ENCODE data around the gene GUCY1A2.
"Not testable (repeated sequence)": the region's sequence is repeated elsewhere in the genome, so short reads cannot be mapped to it uniquely, and the experiment has no call there.

Gene GUCY1A2

GRCh38 chr11:106828576-106828975 lies 189.7 kb downstream of the GUCY1A2 start:
- Histone ChIP-seq H3K4me3 (ENCODE audit: low read depth in 1 of 2, low read length in 1 of 2) (no peak overlapping the region), H3K27ac (no peak overlapping the region), H3K9me3 (no peaks in the 10 kb centered on the region), H3K36me3 (no peaks in the 10 kb centered on the region), H3K27me3 (no peaks in the 10 kb centered on the region), H3K4me1 (ENCODE audit: control insufficient read depth in 1 of 2, insufficient read depth in 1 of 2, low read depth in 1 of 2, low read length in 1 of 2) (no peaks in the 10 kb centered on the region)
- TF ChIP-seq CTCF (IDR thresholded peaks at IDR 0.05): no peak

- no peaks in the 10 kb centered on the region for H3K36me3 ChIP-seq
- H3K27me3 ChIP-seq: no peaks in the 10 kb centered on the region
- no peak for TF ChIP-seq CTCF (IDR thresholded peaks at IDR 0.05)
- no peak overlapping the region for H3K4me3 ChIP-seq (ENCODE audit: low read depth in 1 of 2, low read length in 1 of 2)
- H3K9me3 ChIP-seq: no peaks in the 10 kb centered on the region
- H3K27ac ChIP-seq: no peak overlapping the region
- H3K4me1 ChIP-seq (ENCODE audit: control insufficient read depth in 1 of 2, insufficient read depth in 1 of 2, low read depth in 1 of 2, low read length in 1 of 2): no peaks in the 10 kb centered on the region
These were observed 190.6 kb downstream of the GUCY1A2 start for GRCh38 chr11:106827687-106828086.

- not testable (repeated sequence) for H3K4me3 ChIP-seq (ENCODE audit: low read depth in 1 of 2, low read length in 1 of 2); H3K9me3 ChIP-seq; H3K27ac ChIP-seq; H3K36me3 ChIP-seq; H3K27me3 ChIP-seq; H3K4me1 ChIP-seq (ENCODE audit: control insufficient read depth in 1 of 2, insufficient read depth in 1 of 2, low read depth in 1 of 2, low read length in 1 of 2)
These were observed 191.7 kb downstream of the GUCY1A2 start for GRCh38 chr11:106826558-106826957.

DNA sequence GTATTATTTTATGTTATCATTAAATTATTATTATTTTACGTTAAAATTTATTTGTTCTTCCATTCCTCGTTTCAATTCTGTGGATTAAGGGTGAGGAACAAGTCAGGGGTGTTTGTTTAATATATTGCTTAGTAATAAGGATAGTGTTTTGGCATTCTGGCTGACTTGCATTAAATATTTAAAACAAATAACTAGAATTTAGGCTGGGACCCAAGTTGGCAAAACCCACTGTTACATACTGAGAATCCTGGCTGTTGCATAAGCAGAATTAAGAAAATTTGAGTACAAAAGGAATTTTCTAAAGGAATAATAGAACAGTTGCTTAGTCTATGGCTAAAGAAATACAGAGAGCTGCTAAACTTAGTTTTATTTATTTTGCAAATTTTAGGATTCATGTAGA lies 196.4 kb downstream of the GUCY1A2 start:
- Histone ChIP-seq H3K27ac (no peak overlapping the region), H3K4me3 (ENCODE audit: low read depth in 1 of 2, low read length in 1 of 2) (no peak overlapping the region), H3K36me3 (no peaks in the 10 kb centered on the region), H3K27me3 (no peaks in the 10 kb centered on the region), H3K4me1 (ENCODE audit: control insufficient read depth in 1 of 2, insufficient read depth in 1 of 2, low read depth in 1 of 2, low read length in 1 of 2) (no peaks in the 10 kb centered on the region), H3K9me3 (no peaks in the 10 kb centered on the region)
- no peak for TF ChIP-seq CTCF (IDR thresholded peaks at IDR 0.05)

GRCh38 chr11:106821291-106821690 lies 197.0 kb downstream of the GUCY1A2 start:
- Histone ChIP-seq H3K36me3 (no peaks in the 10 kb centered on the region), H3K27me3 (no peaks in the 10 kb centered on the region), H3K4me3 (ENCODE audit: low read depth in 1 of 2, low read length in 1 of 2) (no peak overlapping the region), H3K9me3 (no peaks in the 10 kb centered on the region), H3K27ac (no peak overlapping the region), H3K4me1 (ENCODE audit: control insufficient read depth in 1 of 2, insufficient read depth in 1 of 2, low read depth in 1 of 2, low read length in 1 of 2) (no peaks in the 10 kb centered on the region)
- no peak for TF ChIP-seq CTCF (IDR thresholded peaks at IDR 0.05)

- H3K36me3 ChIP-seq: no peaks in the 10 kb centered on the region
- no peaks in the 10 kb centered on the region for H3K4me1 ChIP-seq (ENCODE audit: control insufficient read depth in 1 of 2, insufficient read depth in 1 of 2, low read depth in 1 of 2, low read length in 1 of 2)
- H3K27me3 ChIP-seq: no peaks in the 10 kb centered on the region
- H3K4me3 ChIP-seq (ENCODE audit: low read depth in 1 of 2, low read length in 1 of 2): no peak overlapping the region
- H3K27ac ChIP-seq: no peak overlapping the region
- H3K9me3 ChIP-seq: no peaks in the 10 kb centered on the region
- TF ChIP-seq CTCF (IDR thresholded peaks at IDR 0.05): no peak
These were observed 199.8 kb downstream of the GUCY1A2 start for GRCh38 chr11:106818443-106818842.
